ENCODE measurements around the gene MVD.

GRCh38 chr16:88635671-88636319 is 27.1 kb downstream of the MVD start:
- no peak for TF ChIP-seq POLR2A (IDR thresholded peaks at IDR 0.05)
- TF ChIP-seq, protein P1, sequence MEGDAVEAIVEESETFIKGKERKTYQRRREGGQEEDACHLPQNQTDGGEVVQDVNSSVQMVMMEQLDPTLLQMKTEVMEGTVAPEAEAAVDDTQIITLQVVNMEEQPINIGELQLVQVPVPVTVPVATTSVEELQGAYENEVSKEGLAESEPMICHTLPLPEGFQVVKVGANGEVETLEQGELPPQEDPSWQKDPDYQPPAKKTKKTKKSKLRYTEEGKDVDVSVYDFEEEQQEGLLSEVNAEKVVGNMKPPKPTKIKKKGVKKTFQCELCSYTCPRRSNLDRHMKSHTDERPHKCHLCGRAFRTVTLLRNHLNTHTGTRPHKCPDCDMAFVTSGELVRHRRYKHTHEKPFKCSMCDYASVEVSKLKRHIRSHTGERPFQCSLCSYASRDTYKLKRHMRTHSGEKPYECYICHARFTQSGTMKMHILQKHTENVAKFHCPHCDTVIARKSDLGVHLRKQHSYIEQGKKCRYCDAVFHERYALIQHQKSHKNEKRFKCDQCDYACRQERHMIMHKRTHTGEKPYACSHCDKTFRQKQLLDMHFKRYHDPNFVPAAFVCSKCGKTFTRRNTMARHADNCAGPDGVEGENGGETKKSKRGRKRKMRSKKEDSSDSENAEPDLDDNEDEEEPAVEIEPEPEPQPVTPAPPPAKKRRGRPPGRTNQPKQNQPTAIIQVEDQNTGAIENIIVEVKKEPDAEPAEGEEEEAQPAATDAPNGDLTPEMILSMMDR (IDR thresholded peaks at IDR 0.05) = no peak

All from thyroid gland (tissue), 4 donors.